Stimulated activated CD8-positive, alpha-beta memory T cell treated with anti-CD3 and anti-CD28 coated beads, Interleukin-7, amount 100 ng/mL, for 24 hours (primary cell): ENCODE data around the gene RWDD3.

Experiments
- DNase-seq: peaks from one replicate; pipeline ENCODE4 v3.0.0-alpha.2; 2020; ENCODE audit warnings: low read depth

Gene RWDD3

DNA sequence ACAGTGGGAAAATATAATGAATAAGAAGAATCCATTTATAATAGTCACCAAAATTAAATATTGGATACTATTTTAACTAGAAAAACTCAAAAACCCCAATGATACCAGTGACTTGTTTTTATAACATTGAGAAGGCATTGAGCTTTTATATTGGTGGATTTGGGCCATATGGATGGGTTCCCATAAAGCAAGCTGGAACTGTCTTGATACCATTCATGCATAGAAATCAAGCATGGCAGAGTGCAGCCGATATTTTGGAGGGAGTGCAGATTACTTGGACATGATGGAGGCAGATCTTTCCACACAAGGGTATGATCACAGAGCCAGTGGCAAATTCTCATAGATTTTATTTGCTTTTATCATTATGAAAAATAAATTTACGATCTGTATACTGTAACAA, 3.8 kb upstream of the RWDD3 start:
- DNase-seq, result no peak

DNA sequence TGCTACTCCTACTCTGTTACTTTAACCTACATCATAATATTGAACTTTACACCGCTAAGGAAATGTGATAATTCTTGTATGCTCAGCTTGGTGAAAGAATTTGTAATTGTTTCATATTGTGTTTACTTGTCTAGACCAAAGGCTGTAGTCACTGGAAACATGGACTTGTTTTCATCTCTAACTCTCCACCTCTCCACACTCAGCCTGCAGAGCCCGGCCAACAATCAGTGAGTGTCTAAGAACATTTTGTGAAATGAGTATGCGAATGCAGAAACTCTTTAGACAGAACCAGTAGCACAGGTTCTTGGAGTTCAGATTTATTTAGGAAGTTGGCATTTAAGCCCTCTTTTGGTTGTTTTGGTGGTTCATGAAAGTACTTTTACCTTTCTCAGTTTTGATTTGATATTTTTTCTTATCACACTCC, 3.2 kb upstream of the RWDD3 start:
- DNase-seq, result no peak

DNA sequence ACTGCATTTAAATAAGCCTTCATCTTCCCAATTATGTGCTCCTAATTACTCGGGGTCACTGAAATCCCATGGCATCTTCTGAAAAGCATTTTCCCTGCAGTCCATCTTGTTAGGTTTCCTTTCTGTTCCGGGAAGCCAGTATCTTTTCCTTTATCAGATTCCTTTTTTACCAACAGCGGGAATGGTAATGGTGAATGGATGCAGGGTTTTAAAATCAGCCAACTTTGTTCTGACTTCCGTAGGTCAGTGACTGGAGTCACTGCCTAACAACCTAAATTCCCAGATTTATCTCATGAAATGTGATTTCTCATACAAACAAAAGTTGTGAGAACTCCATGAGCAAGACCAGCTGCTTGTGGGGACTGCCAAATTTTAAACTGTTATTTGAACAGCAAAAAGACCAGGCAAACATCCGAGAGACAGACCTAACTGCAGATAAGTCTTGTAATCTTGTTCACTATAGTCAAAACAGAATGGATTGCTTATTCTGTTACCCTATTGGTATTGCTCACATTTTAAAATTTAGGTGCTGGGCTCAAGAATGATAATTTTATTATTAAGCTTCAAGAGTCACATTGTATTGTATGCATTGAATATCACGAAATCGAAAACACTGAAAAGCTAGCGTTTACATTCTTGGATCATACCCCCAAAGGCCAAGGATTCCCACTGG, 1.2 kb upstream of the RWDD3 start:
- no peak for DNase-seq

DNA sequence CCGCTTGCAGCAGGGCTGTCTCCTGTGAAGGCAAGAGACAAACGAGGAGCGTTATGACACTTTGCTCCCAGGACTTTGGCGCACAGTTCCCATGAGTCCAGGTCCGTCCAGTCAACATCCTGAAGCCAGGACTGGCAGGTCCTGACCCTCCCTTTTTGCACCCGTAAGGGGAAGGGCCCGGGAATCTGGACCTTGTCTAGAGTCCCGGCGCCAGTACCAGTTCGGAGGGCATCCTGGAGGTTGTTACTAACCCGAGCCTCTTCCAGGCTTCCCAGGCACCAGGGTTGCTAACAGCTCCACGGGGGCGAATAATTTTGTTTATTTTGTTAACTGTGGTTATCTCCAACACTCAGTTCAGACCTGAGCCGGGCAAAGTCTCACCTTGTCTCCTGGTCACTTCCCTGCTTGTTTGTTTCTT, 682 bp upstream of the RWDD3 start:
- DNase-seq, result no peak

DNA sequence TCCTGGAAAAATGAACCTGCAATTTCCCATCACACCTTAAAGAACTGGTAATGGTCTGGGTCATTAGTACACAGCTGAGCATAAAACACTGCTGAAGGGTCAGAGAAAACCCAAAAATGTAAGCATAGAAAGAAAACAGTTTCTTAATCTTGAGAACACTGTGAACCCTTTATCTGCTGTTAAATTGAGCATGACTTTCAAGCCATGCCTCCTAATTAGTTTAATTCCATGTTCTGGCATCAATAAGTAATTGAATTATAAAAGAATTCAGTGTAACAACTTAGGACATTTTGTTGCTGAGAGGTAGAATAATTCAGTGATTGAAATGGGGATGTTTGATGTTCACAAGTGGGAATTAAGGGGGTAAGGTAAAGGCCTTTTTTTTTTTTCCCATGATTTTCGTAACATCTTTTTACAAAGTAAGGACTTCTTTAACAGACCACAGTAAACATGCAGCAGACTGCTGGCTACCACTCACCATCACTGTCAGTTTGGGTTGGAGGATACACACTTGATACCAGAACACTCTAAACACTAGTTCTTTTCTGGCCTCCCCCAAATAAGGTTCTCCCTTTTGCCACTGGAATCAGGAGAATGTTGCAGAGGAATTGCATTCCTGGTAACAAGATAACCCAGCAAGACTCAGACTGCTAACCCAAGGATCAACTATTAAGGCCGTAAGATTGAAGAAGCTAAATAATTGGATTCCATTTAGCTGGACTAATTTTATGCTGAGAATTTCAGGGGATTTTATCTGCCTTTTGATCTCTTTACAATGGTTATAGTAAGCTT, 3.0 kb downstream of the RWDD3 start:
- no peak for DNase-seq

DNA sequence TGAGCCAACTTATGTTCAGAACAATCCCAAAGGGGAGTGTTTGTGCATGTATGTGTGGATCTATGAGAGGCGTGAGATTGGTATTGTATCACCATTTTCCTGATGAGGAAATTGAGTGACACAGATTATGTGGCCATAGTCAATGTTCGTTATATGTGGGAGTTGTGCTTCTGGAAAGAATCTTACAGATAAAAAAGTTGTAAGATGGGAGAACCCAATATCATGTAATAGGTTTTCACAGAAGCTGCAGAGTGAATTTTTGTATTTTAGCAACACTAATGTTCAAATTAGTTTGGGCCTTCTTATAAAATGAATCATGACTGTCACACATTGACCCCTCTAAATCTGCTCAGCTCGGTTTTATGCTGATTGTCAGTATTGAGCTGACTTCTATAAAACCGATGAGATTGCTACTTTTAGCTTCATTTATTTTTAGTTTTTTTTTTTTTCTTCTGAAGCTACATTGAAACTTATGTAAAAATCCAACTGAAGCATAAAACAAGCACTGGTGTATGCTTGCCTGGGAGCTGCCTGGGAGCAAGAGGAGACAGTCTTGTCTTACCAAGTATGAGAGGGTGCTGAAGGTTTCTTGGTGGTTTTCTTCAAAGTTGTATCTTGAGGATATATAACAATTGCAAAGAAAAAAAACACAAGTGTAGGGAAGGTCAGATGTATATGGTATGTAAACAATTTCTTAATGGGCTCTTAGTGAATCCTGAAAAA, 4.1 kb downstream of the RWDD3 start:
- DNase-seq, result no peak

DNA sequence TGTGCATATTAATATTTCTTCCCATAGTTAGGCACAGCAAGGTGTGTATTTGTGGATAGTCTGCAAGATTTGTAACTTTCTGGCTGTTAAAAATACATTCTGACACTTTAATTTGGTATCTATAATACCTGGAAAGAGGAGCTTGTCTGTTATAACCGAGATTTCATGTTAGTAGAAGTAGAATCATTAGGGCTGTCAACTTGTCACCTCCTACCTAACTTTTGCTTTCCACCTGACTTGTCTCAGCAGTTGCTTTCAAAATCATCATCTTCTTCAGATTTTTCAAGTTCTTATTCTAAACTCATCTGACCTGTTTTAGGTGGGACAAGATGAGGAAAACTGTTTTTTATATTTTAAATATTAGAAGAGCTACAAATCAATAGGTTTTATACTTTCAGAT, 11.0 kb downstream of the RWDD3 start:
- DNase-seq, result no peak

DNA sequence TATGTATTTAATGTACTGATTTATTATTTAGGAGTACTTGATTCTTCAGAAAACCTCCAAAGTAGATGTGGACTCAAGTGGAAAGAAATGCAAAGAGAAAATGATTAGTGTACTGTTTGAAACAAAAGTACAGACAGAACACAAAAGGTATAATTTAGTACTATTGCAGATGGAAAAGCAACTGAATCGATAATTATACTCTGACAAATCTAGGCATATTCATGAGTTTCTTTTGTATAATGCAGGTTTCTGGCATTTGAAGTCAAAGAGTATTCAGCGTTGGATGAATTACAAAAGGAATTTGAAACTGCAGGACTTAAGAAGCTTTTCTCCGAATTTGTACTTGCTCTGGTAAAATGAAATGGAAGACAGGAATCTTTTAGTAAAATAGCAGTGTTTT, 12.5 kb downstream of the RWDD3 start:
- DNase-seq, result no peak

DNA sequence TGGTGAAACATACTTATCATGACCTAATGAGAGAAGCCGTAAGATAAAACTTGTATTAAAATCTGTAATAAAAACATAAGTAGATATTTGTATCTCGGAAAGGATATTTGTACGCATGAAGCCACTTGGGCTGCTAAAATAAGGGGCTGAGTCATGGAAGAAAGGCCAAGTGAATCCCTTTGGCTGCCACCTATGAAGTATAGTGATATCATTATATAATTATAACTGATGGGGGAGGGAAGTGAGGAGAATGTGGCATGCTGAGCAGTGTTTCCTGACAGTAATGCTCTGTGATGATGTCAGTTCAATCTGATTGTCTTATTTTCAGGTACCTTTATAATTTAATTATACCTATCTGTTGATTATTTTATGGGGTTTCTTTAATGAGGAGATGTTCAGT, 13.6 kb downstream of the RWDD3 start:
- DNase-seq, result no peak

DNA sequence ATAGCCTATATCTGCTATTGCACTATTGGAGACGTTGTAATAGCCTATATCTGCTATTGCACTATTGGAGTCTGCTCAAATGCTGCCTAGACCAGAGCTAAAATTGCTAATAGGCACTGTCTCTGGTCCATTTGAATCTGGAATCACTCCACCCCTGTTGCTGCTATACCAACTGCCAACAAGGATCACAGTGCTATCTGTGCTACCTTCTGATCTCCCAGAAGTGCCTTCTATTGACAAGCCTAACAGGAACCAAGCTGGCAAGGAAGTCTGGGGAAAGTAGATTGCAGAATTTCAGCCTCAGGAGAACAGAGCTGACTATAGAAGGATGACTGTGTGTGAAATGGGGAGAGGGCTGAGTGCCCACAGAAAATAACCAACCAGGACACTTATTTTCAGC, 15.9 kb downstream of the RWDD3 start:
- DNase-seq, result no peak

DNA sequence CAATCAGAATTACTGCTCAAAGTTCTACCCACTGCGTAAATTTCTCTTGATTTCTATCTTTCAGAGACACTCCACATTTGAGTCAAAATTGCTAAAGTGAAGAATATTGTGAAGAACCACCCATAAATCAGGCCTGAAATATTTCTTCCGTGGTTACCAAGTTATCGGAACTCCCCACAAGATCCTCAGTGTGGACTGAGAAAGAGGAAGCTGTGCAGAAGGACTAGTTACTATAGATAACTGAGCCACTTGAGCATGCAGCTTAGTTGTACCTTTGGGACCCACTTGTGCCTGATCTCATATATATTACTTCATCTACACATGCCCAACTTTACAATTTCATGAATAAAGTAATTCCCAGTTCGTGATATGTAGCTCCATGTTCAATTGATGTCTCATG, 18.4 kb downstream of the RWDD3 start:
- no peak for DNase-seq

DNA sequence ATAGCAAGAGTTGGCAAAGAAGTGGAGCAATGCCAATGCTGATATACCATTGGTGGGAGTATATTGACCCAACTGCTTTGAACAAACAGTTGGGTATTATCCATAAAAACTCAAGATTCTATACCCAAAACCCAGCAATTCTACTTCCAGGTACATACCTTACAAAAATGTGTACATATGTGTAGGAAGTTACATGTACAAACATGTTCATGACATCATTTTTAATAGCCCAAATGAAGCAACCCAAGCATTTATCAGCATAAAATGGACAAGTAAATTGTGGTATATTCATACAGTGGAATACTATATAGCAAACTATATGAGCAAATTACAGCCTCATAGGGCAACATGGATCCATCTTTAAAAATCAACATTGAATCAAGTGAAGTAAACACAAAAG, 20.9 kb downstream of the RWDD3 start:
- DNase-seq, result no peak

DNA sequence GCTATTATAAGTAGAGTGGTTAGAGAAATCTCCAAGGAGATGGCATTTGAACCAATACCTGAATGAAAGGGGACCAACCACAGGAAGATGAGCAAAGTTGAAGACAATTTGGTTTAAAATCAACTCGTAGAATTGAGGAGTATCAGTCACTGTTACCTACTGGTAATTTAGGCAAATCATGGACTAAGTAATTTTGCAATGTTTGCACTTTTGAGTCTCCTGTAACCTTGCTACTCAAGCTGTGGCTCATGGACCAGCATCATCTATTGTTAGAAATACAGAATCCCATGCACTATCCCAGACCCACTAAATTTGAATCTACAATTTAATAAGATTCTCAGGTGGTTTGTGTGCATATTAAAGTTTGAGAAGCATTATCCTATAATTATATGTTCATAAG, 21.8 kb downstream of the RWDD3 start:
- DNase-seq, result no peak

DNA sequence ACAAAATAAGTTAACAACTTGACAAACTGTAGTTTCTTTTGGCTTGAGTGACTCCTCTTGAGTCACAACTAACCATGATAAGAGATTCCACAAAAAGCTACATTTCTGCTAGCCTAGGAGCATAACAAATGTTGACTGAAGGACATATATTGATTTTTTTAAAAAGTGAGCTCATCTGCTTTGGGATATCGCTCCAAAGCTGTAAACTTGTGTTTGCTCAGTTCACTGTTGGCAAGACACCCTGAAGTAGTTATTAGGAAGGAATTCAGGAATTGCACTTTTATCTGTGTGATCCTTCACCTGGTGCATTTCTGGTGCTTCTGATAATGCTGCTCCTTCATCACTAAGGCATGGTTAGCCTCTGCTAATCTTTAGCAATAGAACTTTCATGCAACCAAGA, 23.7 kb downstream of the RWDD3 start:
- DNase-seq, result no peak

DNA sequence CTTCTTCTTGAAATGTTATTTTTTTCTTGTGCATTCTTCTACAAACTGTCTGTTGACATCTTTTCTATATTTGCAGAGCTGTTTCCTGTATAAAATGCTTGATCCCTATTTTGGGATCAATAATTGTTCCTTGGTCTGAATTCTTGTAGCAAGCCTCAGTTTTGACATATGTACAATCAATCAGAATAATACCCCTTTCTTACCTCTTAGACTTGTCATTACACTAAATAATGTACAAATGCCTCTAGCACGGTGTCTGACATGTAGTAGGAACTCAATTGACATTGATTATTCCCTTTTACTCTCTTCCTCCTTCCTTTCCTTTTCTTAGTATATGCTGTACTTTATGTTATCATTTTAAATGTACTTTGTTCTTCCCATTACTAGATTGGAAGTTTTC, 25.2 kb downstream of the RWDD3 start:
- no peak for DNase-seq

DNA sequence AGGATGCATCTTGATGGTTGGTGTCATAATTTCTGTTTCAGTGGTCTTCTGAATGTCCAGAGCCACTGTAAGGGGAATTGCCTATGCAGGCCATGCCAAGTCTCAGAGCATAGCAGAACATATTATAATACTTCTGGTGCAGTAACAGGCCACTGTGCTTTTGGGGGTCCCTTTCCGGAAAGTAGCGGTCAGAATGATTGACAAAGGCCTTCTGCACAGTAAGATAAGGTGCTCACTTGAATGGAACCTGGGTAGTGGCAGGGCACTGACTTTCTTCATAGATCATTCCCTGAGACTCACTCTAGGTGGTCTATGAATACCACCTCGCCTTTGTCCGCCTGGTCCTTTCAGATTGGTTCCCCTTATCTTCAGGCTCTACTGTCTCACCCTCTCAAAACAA, 28.9 kb downstream of the RWDD3 start:
- DNase-seq, result no peak

DNA sequence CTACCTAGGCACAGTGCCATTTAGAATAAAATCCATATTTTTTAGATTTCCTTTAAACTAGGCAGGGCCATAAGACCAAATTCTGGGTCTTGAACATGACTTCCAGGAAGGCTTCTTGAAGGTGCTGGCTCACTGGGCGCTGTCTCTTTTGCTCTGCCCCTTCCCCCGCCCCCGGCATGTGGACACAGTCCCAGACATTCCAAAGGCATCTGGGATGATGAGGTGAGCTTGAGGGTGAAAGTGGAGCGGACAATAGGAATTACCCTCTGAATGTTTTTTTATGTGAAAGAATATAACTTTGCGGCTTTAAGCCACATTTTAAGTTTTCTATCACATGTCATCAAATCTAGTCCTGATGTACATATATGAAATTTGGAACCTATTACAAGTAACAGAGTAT, 29.4 kb downstream of the RWDD3 start:
- no peak for DNase-seq

DNA sequence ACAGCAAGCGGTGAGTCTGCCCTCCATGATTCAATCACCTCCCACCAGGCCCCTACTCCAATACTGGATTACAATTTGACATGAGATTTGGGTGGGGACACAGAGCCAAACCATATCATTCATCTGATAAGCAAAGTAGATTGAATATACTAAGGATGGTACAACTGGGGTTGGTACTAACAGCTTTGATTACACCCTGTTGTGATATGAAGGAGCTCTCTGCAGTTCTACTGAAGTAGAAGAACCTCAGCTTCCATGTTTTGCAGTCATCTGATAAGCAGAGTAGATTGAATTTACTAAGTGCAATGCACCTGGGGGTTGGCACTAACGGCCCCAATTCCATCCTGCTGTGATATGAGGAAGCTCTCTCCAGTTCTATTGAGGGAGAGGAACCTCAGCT, 31.1 kb downstream of the RWDD3 start:
- no peak for DNase-seq

DNA sequence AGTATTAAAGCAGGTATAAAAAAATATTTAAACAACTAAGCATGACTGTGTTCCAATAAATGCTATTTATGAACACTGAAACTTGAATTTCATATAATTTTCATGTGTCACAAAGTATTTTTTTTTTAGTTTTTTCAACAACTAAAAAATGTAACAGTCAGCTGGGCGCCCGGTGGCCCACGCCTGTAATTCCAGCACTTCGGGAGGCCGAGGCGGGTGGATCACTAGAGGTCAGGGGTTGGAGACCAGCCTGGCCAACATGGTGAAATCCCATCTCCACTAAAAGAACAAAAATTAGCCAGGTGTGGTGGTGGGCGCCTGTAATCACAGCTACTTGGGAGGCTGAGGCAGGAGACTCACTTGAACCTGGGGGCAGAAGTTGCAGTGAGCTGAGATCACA, 42.4 kb downstream of the RWDD3 start:
- DNase-seq, result no peak

DNA sequence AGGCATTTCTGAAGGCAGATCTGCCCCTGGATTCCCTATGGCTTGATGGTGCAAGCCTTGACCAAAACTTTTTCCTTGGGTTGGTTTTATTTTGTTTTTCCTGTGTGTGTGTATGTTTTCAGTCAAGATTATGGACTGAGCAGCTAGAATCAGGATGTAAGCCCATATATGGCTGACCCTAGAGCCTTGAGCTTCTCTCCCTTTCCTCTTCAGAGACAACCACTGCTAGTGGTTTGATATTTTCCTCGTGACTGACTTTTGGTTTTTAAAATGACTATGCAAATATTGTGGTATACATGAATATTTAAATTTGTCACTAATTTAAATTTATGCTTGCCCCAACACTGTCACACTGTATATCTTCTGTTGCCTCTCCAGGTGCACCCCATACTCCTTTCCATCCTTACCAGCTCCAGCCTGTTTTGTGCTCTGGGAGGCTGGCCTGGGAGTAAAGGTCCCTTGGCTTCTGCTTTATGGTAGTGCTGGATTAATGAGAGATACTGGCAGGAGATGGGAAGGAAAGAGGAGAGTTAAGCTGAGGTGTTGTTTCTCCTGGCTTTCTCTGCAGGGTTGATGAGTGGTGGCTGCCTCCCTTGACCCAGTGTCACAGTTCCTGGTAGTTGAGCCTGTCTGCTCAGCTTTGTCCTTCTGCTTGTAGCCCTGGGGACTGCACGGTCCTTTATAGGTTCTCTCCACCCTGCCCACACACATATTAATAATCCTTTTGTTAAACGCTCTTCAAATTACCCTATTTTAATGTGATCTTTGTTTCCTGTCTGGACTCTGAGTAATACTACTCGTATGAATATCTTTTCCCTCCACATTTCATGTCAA, 44.4 kb downstream of the RWDD3 start:
- no peak for DNase-seq

DNA sequence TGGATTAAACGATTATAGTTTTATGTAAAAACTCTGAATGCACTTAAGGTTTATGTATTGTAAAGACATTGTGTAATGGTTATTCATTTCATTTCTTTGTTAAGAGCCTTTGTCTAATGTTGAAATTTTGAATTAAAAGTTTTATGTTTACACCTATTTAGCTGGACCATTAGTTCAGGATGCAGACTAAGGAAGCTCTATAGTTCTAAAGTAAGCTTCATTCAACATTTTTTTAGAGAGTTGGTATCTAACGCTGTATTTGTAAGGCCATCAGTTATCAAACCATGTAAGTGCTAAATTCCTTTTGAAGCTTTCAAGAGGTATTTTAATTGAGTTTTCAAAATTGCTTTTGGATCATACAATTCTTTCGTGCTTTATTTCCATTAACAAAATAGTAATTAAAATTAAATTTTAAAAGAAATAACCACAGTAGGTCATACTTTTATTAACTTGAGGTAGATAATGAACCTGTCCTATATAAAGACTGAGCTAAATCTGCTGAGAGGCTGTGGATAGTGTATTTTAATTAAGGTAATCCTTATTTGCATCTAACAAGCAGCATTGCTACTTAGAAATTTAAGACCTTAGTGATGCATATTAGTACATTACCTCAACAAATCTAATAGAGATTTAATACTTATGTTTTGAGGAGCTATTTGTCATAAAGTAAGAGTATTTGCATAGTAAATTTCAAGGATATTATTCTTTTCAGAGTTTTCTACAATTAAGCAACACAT, 47.9 kb downstream of the RWDD3 start:
- DNase-seq, result no peak

DNA sequence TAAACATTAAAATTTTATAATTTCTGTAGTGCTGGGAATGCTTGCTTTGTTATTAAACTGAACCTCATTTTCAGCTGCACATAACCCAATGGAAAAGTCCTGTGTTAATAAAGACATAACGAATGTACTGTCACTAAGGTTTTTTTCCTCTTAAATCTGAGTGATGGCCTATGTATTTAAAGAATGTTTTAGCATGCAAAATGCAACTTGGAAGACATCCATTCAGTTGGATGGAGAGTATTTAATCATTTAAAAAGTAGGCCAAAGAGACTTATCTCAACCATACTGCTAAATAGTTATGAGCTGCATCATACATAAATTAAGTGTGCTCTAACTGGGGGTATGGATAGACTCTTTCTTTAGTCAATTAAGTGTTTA, 48.5 kb downstream of the RWDD3 start:
- DNase-seq, result no peak
